A549 (cell line): Measurements from ENCODE around the gene NGEF.

Source experiments
- CTCF ChIP-seq: fragments of >200 bp; sonication (Bioruptor Twin); formaldehyde crosslinking; IDR thresholded peaks from 3 replicates; pipeline ENCODE4 v1.5.1; 2016
- HOXB5 ChIP-seq: fragments of 250-450 bp; sonication (Bioruptor Pico); IDR thresholded peaks from 2 replicates; pipeline ENCODE4 v1.5.0; 2020; ENCODE audit warnings: mild to moderate bottlenecking, moderate library complexity
- POLR2A ChIP-seq: IDR thresholded peaks from 2 replicates; pipeline ENCODE4 v1.6.1; 2012; ENCODE audit warnings: mild to moderate bottlenecking, low read length

- TF ChIP-seq POLR2A (no peak), HOXB5 (CRISPR knock-in tag) (no peak), CTCF (peak; percentile 84)
These were observed 41.1 kb upstream of the NGEF start for GRCh38 chr2:233053928-233054784.
